K562 (cell line): ENCODE results near the gene STXBP5L. TPM values are rescaled to one million over a fixed set of nuclear protein-coding genes. Genes with fewer than 3 reads are reported as not detected.

Experiments used
- ATAC-seq: fragments of 200-7000 bp; cut with Tn5 transposase; 3 replicates; pipeline ENCODE4 v1.9.1; 2020; ENCODE audit warnings: moderate library complexity
- BruUV-seq: library from RNA; stranded (reverse); fragments of 400-500 nt; replicated peaks from 2 replicates; lab custom pipeline; 2021; lab: Mats Ljungman, UMichigan
- CTCF ChIA-PET: fragments of 300-600 bp; formaldehyde crosslinking; extraction: SDS; loops from one replicate; lab custom pipeline; 2021; ENCODE audit warnings: low intra/inter-chr PET ratio; lab: Yijun Ruan, JAX
- POLR2A ChIA-PET: fragments of 300-600, 350-650 bp; sonication (Branson Sonifier 250); formaldehyde crosslinking; extraction: SDS; loops from one replicate; lab custom pipeline; 2021; ENCODE audit warnings: antibody characterized with exemption, inconsistent platforms; lab: Yijun Ruan, JAX
- DNase-seq, 4 experiments: peaks; one replicate each; pipeline versions ENCODE4 v3.0.0 to v3.0.0-alpha.2; 2011 to 2018; ENCODE audit warnings: low spot score in 3 of 4, mixed read lengths in 3 of 4; ENCODE audit errors: extremely low read depth in 1 of 4
- FAIRE-seq: peaks from 2 replicates; lab custom pipeline; 2011; peaks lifted over from hg19 to GRCh38; lab: Jason Lieb, UNC
- H2AFZ ChIP-seq: 2 replicates; pipeline ENCODE4 v1.6.0; 2011; ENCODE audit warnings: low read depth, low read length, control low read depth, inconsistent platforms
- H3K27ac ChIP-seq: fragments of 200-600 bp; 3 replicates; pipeline ENCODE4 v1.8.0; 2011; ENCODE audit warnings: low read depth, mild to moderate bottlenecking, control low read depth, inconsistent platforms, low read length, moderate library complexity, mixed read lengths; ENCODE audit errors: extremely low read depth
- H3K27me3 ChIP-seq, 2 experiments: fragments of 300-600 bp in 1 of 2; 2 replicates in 1 of 2; 3 replicates in 1 of 2; pipeline versions ENCODE4 v1.6.0 to v1.8.0; 2011; ENCODE audit warnings: inconsistent platforms in 2 of 2, low read length in 2 of 2, mild to moderate bottlenecking in 1 of 2, mixed read lengths in 1 of 2, moderate library complexity in 1 of 2; ENCODE audit not compliant: control insufficient read depth in 2 of 2, insufficient read depth in 2 of 2
- H3K36me3 ChIP-seq: fragments of 300-600 bp; 3 replicates; pipeline ENCODE4 v1.8.0; 2011; ENCODE audit warnings: mild to moderate bottlenecking, low read length, inconsistent platforms; ENCODE audit not compliant: control insufficient read depth, insufficient read depth
- H3K4me1 ChIP-seq, 2 experiments: fragments of 200-600 bp in 1 of 2; replicated peaks in 1 of 2; 2 replicates in 1 of 2; 3 replicates in 1 of 2; pipeline versions ENCODE4 v1.5.1 to v1.8.0; 2011; ENCODE audit warnings: inconsistent platforms in 2 of 2, low read length in 2 of 2, mild to moderate bottlenecking in 1 of 2, mixed read lengths in 1 of 2, moderate library complexity in 1 of 2; ENCODE audit not compliant: control insufficient read depth in 2 of 2, insufficient read depth in 2 of 2
- H3K4me2 ChIP-seq: 2 replicates; pipeline ENCODE4 v1.6.1; 2011; ENCODE audit warnings: low read length, control low read depth, inconsistent platforms, mixed read lengths; ENCODE audit not compliant: insufficient read depth
- H3K4me3 ChIP-seq: fragments of 200-600 bp; sonication (generic), shearing (Covaris generic); 2 replicates; pipeline ENCODE4 v1.5.1; 2016; ENCODE audit warnings: control low read depth, inconsistent platforms
- H3K79me2 ChIP-seq: fragments of 200-600 bp; 3 replicates; pipeline ENCODE4 v1.8.0; 2011; ENCODE audit warnings: low read length, inconsistent platforms; ENCODE audit not compliant: control insufficient read depth, insufficient read depth
- H3K9ac ChIP-seq, 2 experiments: 2 replicates each; pipeline versions ENCODE4 v1.6.0 to v1.6.1; 2011; ENCODE audit warnings: low read depth in 2 of 2, low read length in 2 of 2, control low read depth in 1 of 2, inconsistent platforms in 1 of 2, mild to moderate bottlenecking in 1 of 2, mixed read lengths in 1 of 2; ENCODE audit not compliant: insufficient read depth in 1 of 2
- H3K9me1 ChIP-seq: one replicate; pipeline ENCODE4 v1.6.0; 2011; ENCODE audit warnings: inconsistent platforms, mild to moderate bottlenecking, low read length, moderate library complexity; ENCODE audit not compliant: control insufficient read depth, insufficient read depth
- H3K9me3 ChIP-seq: replicated peaks from 2 replicates; pipeline ENCODE4 v1.5.1; 2011; ENCODE audit warnings: low read depth, low read length, inconsistent platforms; ENCODE audit not compliant: control insufficient read depth, insufficient read depth
- H4K20me1 ChIP-seq: replicated peaks from 2 replicates; pipeline ENCODE4 v1.6.1; 2011; ENCODE audit warnings: low read length, inconsistent platforms, mixed read lengths; ENCODE audit not compliant: control insufficient read depth, insufficient read depth
- CBX2 ChIP-seq: fragments of 200-600 bp; sonication (generic); IDR thresholded peaks from one replicate; pipeline ENCODE4 v1.6.1; 2012; ENCODE audit warnings: mild to moderate bottlenecking, low read length, inconsistent platforms; ENCODE audit not compliant: insufficient read depth, poor library complexity, severe bottlenecking
- CSDE1 ChIP-seq, 2 experiments: fragments of 450-650 bp; IDR thresholded peaks; 2 replicates each; pipeline ENCODE4 v1.6.1; 2016; ENCODE audit warnings: mild to moderate bottlenecking in 1 of 2
- FOXP1 ChIP-seq: sonication (generic); formaldehyde crosslinking; IDR thresholded peaks from 2 replicates; pipeline ENCODE4 v1.8.0; 2022; ENCODE audit warnings: mild to moderate bottlenecking, missing genetic modification reagents
- HDAC3 ChIP-seq: fragments of 450-650 bp; IDR thresholded peaks from 2 replicates; pipeline ENCODE4 v1.6.1; 2018; ENCODE audit warnings: borderline replicate concordance, mild to moderate bottlenecking, moderate library complexity; ENCODE audit not compliant: partially characterized antibody
- PTRF ChIP-seq: fragments of 450-650 bp; IDR thresholded peaks from 2 replicates; pipeline ENCODE4 v1.6.1; 2016; ENCODE audit warnings: mild to moderate bottlenecking, missing genetic modification characterization, missing compliant biosample characterization
- ZNF212 ChIP-seq: fragments of 450-650 bp; formaldehyde crosslinking; IDR thresholded peaks from 2 replicates; pipeline ENCODE4 v1.4.0; 2020; ENCODE audit warnings: mild to moderate bottlenecking
- WGBS: fragments of 100-300 bp; shearing (Covaris generic); methylation state at CpG from one replicate; pipeline ENCODE4 v1.1.6; 2016; ENCODE audit warnings: low coverage, mixed read lengths; ENCODE audit not compliant: insufficient coverage; ENCODE audit errors: missing lambda C conversion rate; 5-methylcytosine and 5-hydroxymethylcytosine counted together
- in situ Hi-C: fragments of 300-500 bp; cut with MboI; formaldehyde crosslinking; loops from 4 replicates; pipeline ENCODE4 v1.15.0; 2018; ENCODE audit warnings: inconsistent platforms, mixed read lengths
- intact Hi-C: fragments of 100-400 bp; cut with micrococcal nuclease; formaldehyde crosslinking; loops from 2 replicates; pipeline ENCODE4 v1.14.2; 2022
- polyA plus RNA-seq, 8 experiments: library from polyadenylated mRNA; depleted of rRNA in 4 of 8; stranded (reverse) in 5 of 8; unstranded in 3 of 8; fragments of >200 nt; fragmentation: Nextera tagmentation in 2 of 8; fragmentation: Illumina TruSeq in 1 of 8; extraction: Ambion mirVana in 2 of 8; extraction: Trizol in 1 of 8; gene quantifications; 2 replicates each; pipeline versions ENCODE4 v1.2.1 to v1.2.3, GENCODE V29; 2011 to 2014; ENCODE audit warnings: inconsistent platforms in 1 of 8, missing spikeins in 1 of 8
- total RNA-seq, 7 experiments: library from RNA; depleted of rRNA in 6 of 7; stranded (reverse); fragments of >200 nt in 6 of 7; fragmentation: Illumina TruSeq in 2 of 7; extraction: Trizol in 2 of 7; gene quantifications; 2 replicates each; pipeline versions ENCODE4 v1.2.1 to v1.2.3, GENCODE V29; 2011 to 2021; ENCODE audit warnings: low replicate concordance in 1 of 7
- TF ChIP-seq, protein P1 (sequence below): fragments of 250-450 bp; sonication (Bioruptor Pico); IDR thresholded peaks from 2 replicates; pipeline ENCODE4 v1.8.0; 2021; ENCODE audit warnings: moderate library complexity, mild to moderate bottlenecking, inconsistent platforms

Gene STXBP5L
- total and polyA plus RNA-seq, 9 of the 15 experiments (the other 6 are each of a cell fraction or from before 2014, with no cell fraction given), result 0.03 to 0.04 (median 0.03) TPM; not detected in 6

DNA sequence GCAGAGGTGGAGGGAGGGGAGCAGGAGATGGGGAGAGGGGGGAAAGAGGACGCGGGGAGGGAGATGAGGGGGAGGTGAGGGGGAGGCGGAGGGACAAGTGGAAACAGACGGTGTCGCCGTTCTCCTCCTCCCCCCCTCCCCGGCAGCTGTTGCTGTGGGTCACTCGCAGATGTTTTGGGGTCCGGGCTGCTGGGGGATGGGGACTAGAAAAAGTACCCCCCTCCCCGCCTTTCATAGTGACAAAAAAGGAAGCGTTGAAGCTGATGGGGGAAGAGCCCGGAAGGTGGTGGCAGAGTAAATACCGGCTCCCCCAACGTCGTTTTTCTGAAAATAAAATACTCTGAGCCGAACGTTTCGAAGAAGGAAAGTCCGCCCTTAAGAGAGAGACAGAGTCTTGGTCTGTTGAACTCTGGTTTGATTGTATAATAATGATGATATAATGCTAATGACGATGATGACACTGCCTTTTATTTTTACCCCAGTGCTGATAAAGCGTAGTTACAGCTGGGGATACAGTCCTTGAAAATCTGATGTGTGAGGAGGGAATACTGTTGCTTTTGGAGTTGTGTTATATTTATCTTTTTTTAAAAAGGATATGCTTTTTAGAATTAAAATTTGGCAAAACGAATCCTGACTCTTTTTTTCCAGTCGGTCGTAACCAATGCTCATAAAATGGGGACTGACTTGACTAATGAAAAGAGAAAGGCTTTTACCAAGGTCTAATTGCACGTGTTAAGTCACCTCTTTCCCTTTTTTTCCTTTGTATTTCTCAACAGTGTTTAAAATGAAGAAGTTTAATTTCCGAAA is 993 bp downstream of the STXBP5L start:
- WGBS, result 4% methylated on average over 17 of the region's 26 CpGs

DNA sequence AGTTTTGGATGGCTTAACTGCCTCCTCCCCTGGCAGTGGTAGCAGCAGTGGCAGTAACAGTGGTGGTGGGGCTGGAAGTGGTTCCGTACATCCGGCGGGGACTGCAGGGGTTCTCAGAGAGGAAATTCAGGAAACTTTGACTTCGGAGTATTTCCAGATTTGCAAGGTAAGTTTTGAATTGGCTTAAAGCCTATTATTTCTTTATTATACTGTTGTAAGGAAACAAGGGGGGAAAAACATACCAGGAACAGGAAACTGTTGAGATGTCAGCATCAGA is 1.5 kb downstream of the STXBP5L start:
- Histone ChIP-seq H3K9me1 (no peaks in the 10 kb centered on the region), H4K20me1 (no peaks in the 10 kb centered on the region), H3K9me3 (no peaks in the 10 kb centered on the region), H3K9ac (no peak overlapping the region), H3K4me1 (peaks cover 0 to 9% of the 10 kb centered on the region in 2 experiments; a peak in 2 of 5 replicates), H3K27ac (no peak overlapping the region), H3K27me3 (peaks cover 0 to 6% of the 10 kb centered on the region in 2 experiments; a peak in 1 of 5 replicates), H2AFZ (no peak overlapping the region), H3K4me3 (no peak overlapping the region), H3K79me2 (no peaks in the 10 kb centered on the region), H3K36me3 (no peaks in the 10 kb centered on the region), H3K4me2 (no peak overlapping the region)
- 0% methylated on average over 3 of the region's 4 CpGs for WGBS
- ATAC-seq (no peak), DNase-seq (no peak), FAIRE-seq (no peak)
- TF ChIP-seq ZNF212 (no peak), PTRF (tag) (no peak), CSDE1 (IDR thresholded peaks at IDR 0.05) (no peak), CBX2 (peak; percentile 69), FOXP1 (CRISPR knock-in tag) (no peak)
- TF ChIP-seq, protein P1, sequence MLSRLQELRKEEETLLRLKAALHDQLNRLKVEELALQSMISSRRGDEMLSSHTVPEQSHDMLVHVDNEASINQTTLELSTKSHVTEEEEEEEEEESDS (CRISPR knock-in tag), result no peak
- in situ Hi-C loops (no loop called here), intact Hi-C loops (loop anchor here (10.0 kb wide), 1 partner anchor 295 kb away; no protein-coding TSS in a partner anchor)
- ChIA-PET CTCF (no interaction called here), POLR2A (no interaction called here)
- no TSS peak for BruUV-seq

More for the DNA sequence above, 993 bp downstream of the STXBP5L start:
- H4K20me1 ChIP-seq, result no peaks in the 10 kb centered on the region
- no peak overlapping the region for H3K27ac ChIP-seq
- no TSS peak for BruUV-seq
- POLR2A ChIA-PET, result no interaction called here
- peak overlapping the region; percentile 33 for H3K4me3 ChIP-seq
- CTCF ChIA-PET, result no interaction called here
- FAIRE-seq (no peak), DNase-seq (no peak), ATAC-seq (no peak)
- no peaks in the 10 kb centered on the region for H3K79me2 ChIP-seq
- H2AFZ ChIP-seq, result no peak overlapping the region
- H3K9me3 ChIP-seq, result no peaks in the 10 kb centered on the region
- intact Hi-C loops, result loop anchor here (10.0 kb wide), 1 partner anchor 294 kb away; no protein-coding TSS in a partner anchor
- H3K36me3 ChIP-seq, result no peaks in the 10 kb centered on the region
- no peaks in the 10 kb centered on the region for H3K9me1 ChIP-seq
- H3K4me2 ChIP-seq, result no peak overlapping the region
- TF ChIP-seq HDAC3, result no peak
- TF ChIP-seq CBX2, result peak; percentile 78
- no peak overlapping the region for H3K9ac ChIP-seq
- in situ Hi-C loops, result no loop called here
- H3K27me3 ChIP-seq, result peaks cover 0 to 6% of the 10 kb centered on the region in 2 experiments; a peak in 1 of 5 replicates
- peaks cover 0 to 9% of the 10 kb centered on the region in 2 experiments; a peak in 2 of 5 replicates for H3K4me1 ChIP-seq
